SH-SY5Y (cell line): ENCODE measurements around the gene PNISR.

ENCODE experiments used
- GATA2 ChIP-seq: IDR thresholded peaks from 2 replicates; pipeline ENCODE4 v1.6.1; 2011; ENCODE audit warnings: mild to moderate bottlenecking, low read depth, low read length
- GATA3 ChIP-seq: IDR thresholded peaks from 2 replicates; pipeline ENCODE4 v1.6.1; 2011; ENCODE audit warnings: low read depth, mild to moderate bottlenecking, low read length, moderate library complexity

GRCh38 chr6:99415446-99415845 is 9.7 kb downstream of the PNISR start:
- TF ChIP-seq GATA3 (no peak), GATA2 (no peak)
